Measurements from ENCODE around the gene ASIC1.

The ASIC1 gene

DNA sequence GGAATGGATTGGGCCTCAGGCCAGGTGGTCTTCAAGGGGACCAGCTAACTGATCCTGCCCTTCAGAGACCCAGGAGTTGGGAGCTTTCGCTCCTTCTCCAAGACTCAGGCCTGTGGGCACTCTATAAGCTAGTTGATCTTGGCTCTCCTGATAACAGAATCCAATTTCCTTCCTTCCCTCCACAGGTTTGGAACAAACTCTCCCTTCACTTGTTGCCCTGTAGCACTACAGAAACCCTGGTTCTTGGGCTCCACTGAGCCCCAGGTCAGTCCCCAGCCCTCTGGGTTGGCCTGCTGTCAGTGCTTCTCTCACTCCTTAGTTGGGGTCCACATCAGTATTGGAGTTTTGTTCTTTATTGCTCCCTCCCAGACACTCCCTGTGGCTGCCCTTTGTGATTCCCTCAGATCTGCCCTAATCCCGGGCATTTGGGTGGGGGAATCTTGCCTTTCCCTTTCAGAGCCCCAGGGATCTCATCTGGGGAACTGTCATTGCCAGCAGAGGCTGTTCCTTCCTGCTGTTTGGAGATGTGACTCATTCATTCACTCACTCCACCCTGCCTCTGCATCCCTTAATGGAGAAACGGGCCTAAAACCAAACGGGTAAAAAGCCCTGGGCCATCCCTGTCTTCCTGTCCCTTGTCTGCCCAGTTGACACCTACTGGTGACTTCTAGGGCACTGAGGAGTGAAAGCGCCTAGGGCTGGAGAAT, 42.1 kb downstream of the ASIC1 start:
- H3K4me3 ChIP-seq (replicated peaks in 1 of 2; ENCODE audit: low read depth in 2 of 2, low read length in 2 of 2): no peak overlapping the region
- TF ChIP-seq CTCF (IDR thresholded peaks at IDR 0.05; ENCODE audit: low read depth, low read length): no peak
- DNase-seq (ENCODE audit: low read depth in 2 of 2): peak; percentile 24 to 56

- TF ChIP-seq CTCF (IDR thresholded peaks at IDR 0.05; ENCODE audit: low read depth, low read length): no peak
- no peak for DNase-seq (ENCODE audit: low read depth in 2 of 2)
- H3K4me3 ChIP-seq (replicated peaks in 1 of 2; ENCODE audit: low read depth in 2 of 2, low read length in 2 of 2): no peak overlapping the region
Observed at GRCh38 chr12:50100561-50100960, 43.2 kb downstream of the ASIC1 start.

GRCh38 chr12:50101663-50102062, 44.3 kb downstream of the ASIC1 start:
- peak; percentile 51 for TF ChIP-seq CTCF (IDR thresholded peaks at IDR 0.05; ENCODE audit: low read depth, low read length)
- DNase-seq (ENCODE audit: low read depth in 2 of 2): peak; percentile 57 to 66
- H3K4me3 ChIP-seq (replicated peaks in 1 of 2; ENCODE audit: low read depth in 2 of 2, low read length in 2 of 2): no peak overlapping the region

DNA sequence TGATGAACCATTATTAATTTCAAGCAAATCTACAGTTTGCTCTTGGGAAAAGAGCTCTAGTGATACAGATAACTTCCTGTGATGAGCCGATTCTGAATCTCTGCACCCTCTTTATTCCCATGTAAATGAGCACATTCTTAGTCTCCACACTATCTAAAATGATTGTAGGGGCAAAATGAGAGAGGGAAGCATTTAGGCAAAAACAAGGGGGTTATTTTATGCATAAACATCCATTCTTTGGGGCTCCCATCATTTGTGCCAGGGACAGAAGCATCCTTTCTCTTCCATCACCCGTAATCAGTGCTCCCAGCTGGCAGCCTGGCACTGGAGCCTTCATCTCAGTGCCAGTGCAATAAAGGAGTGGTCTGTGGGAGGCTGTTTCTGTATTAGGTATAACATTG, 44.7 kb downstream of the ASIC1 start:
- no peak overlapping the region for H3K4me3 ChIP-seq (replicated peaks in 1 of 2; ENCODE audit: low read depth in 2 of 2, low read length in 2 of 2)
- no peak for DNase-seq (ENCODE audit: low read depth in 2 of 2)
- TF ChIP-seq CTCF (IDR thresholded peaks at IDR 0.05; ENCODE audit: low read depth, low read length): no peak

DNA sequence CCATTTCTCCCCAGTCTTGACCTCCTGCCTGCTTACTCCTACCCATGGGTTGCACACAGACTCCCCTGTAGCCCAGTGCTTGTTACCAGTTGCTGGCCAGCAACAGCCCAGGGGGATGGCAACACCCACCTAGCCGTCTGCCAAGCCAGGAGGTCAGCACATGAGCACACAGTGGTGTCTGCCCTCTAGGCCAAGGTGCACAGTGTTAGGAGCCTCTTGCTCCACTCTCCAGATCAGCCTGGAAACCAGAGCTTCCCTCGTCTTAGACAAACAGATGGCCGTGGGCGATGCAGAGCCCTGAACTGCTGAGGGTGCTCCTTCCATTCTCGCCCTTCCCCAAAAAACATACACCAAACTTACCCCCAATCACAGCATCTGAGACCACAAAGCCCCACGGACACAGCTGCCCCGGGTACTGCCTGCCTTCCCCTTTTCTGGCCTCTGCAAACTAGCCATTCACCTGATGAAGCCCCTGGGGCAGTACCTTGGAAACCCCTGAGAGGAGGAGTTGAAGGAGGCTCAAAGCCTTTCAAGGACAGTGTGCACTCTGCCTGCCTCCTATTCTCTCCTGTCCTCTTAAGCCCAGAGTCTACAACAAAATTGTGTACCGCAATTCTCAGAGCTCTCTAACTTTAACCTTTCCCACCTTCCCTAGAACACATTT, 45.4 kb downstream of the ASIC1 start:
- TF ChIP-seq CTCF (IDR thresholded peaks at IDR 0.05; ENCODE audit: low read depth, low read length): no peak
- no peak for DNase-seq (ENCODE audit: low read depth in 2 of 2)
- no peak overlapping the region for H3K4me3 ChIP-seq (replicated peaks in 1 of 2; ENCODE audit: low read depth in 2 of 2, low read length in 2 of 2)

DNA sequence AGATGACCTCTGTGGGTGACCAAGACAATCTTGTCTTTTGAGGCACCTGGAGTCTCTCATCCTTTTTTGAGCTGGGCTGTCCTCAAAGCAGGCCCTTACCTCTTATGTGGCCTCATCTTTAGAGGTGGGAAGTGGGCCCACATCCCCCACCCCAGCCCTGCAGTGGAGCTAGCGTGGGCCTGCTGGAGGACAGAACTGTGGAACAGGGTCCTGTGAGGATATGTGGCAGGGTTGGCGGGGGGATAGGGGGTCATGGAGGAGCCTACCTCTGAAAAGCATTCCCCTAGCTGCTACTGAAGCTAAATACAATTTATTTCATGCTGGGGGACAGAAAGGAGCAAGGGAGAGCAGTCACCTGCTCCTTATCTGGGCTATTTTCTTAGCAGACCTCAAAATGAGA, 46.0 kb downstream of the ASIC1 start:
- DNase-seq (ENCODE audit: low read depth in 2 of 2): no peak
- no peak overlapping the region for H3K4me3 ChIP-seq (replicated peaks in 1 of 2; ENCODE audit: low read depth in 2 of 2, low read length in 2 of 2)
- TF ChIP-seq CTCF (IDR thresholded peaks at IDR 0.05; ENCODE audit: low read depth, low read length): no peak
